H4 (cell line): ENCODE data around the gene AHRR. TPM values are rescaled to one million over a fixed set of nuclear protein-coding genes. Genes with fewer than 3 reads are reported as not detected.
A peak's percentile ranks its signal among the peaks of the same experiment; 100 is the strongest.
"Not testable (repeated sequence)": the region's sequence is repeated elsewhere in the genome, so short reads cannot be mapped to it uniquely, and the experiment has no call there.

Experiments
- DNase-seq: peaks from one replicate; pipeline ENCODE4 v3.0.0-alpha.2; 2015; ENCODE audit warnings: low spot score
- total RNA-seq: library from RNA; depleted of rRNA; stranded (reverse); fragments of >200 nt; shearing (Covaris generic); gene quantifications from 2 replicates; pipeline ENCODE4 v1.2.3, GENCODE V29; 2014

Gene AHRR
- total RNA-seq, 1 experiment from 2014 or later: 10.8 TPM

DNA sequence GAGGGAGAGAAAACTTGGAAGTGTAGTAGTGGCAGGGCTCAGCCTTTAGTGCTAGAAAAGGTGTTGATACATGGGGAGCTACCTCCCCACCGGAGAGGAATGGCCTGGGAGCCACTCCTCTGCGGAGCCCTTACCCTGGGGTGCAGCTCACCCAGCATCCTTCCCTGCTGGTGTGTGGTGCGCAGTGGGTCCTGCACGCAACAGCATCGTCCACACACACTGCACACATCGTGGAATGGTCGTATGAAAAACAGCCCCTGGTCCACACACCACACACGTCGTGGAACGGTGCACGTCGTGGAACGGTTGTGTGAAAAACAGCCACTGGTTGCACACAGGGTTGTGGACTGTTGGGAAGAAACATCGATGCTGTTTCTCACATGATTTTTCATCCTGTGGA lies 16.1 kb upstream of the AHRR start:
- DNase-seq: no peak

- DNase-seq: no peak
These were observed 15.3 kb upstream of the AHRR start for GRCh38 chr5:306011-306805.

DNA sequence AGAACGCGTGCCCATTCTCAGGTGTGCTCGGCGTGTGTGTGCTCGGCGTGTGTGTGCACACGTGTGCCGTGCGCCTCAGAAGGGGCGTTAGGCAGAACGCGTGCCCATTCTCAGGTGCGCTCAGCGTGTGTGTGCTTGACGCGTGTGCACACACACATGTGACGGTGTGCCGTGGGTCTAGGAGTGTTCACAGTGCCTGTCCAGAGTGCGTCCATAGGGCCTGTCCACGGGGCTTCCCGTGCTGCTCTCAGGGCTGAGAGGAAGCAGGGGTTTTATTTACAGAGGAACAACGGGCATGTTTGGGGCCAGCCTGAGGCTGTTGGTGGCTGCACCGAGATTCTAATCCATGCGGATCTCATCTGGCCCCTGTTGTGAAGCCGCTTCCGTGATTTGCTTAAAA lies 14.2 kb upstream of the AHRR start:
- DNase-seq: no peak

- DNase-seq: no peak
These were observed 13.5 kb upstream of the AHRR start for GRCh38 chr5:307794-308579.

DNA sequence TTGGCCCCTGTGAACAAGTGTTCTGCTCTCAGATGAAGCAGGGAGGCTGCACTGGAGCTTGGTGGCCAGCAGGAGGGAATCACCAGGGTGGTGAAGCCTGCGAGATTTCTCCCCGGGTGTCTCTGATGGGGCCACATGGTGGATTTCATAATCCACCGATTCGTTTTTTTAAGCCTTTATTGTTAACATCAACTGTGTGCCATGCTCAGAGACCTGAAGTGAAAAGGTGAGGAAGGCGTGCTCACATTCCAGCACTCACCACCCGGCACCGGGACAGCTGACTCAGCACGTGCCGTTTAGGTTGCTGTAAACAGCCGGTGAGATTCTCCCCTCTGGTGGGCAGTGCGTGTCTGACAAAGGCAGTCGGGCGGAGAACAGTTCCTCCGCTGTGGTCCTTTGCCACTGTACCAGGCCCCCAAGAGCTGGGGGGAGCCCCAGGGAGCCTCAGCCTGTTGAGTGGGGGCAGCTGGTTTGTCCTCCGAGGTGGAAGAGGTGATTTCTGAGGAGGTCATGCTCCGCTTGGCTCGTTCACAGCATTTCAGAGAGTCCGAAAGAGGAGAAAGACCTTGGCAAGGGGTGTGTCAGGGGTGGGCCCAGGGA lies 12.7 kb upstream of the AHRR start:
- DNase-seq: no peak

GRCh38 chr5:309831-310230 lies 11.7 kb upstream of the AHRR start:
- not testable (repeated sequence) for DNase-seq

- DNase-seq: no peak
These were observed 11.0 kb upstream of the AHRR start for GRCh38 chr5:310516-310915.

DNA sequence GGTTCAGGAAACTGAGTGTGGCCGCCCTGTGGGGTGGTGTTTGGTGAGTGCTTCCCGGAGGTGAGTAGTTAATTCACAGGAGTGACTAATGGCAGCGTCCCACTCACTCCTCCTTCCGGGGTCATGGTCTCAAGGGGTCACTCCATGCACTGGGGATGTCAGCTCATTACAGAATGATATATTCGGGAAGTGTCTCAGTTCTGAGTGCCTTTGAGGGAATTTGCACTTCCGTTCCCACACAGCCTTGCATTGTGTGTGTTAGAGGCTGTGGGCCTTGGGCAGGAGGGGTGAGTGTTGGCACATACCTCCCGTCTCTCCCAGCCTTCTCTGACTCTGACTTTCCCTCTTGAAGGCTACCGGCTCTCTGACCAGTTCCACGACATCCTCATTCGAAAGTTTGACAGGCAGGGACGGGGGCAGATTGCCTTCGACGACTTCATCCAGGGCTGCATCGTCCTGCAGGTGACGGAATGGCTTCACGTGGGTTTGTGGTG lies 10.5 kb upstream of the AHRR start:
- no peak for DNase-seq

DNA sequence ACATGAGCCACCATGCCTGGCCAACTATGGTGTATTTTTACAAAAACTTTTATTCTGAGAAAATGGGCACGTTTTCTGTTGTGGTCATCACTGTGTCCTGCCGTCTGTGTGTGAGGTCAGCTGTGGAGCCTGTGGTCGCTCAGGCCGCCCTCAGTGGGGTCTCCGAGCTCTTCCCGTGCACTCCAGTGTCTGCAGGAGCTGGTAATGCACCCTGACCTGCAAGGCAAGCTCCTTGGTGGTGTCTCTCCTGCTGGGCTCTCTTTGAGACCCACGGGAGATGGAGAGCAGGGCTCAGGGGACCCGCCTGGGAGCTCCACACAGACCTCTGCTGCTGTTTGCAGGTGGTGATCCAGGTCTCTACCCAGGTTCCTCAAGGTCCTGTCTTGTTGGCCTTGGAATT lies 9.6 kb upstream of the AHRR start:
- DNase-seq: no peak

DNA sequence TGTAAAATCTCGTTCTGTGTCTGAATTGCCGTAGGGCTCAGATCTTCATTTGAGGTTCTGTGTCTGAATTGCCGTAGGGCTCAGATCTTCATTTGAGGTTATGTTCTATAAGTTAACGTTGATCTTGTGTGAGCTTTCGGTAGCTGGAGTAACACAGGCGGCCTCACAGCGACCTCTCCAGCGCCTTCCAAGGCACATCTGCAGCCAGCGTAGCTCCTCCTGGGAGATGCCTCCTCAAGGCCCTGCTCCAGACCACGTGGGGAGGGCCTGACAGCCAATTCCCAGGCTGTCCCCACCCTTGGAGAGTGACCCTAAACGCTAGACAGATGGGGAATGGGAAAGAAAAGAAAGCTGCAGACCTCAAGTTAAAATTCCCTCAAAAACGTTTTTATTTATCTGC lies 8.7 kb upstream of the AHRR start:
- no peak for DNase-seq

DNA sequence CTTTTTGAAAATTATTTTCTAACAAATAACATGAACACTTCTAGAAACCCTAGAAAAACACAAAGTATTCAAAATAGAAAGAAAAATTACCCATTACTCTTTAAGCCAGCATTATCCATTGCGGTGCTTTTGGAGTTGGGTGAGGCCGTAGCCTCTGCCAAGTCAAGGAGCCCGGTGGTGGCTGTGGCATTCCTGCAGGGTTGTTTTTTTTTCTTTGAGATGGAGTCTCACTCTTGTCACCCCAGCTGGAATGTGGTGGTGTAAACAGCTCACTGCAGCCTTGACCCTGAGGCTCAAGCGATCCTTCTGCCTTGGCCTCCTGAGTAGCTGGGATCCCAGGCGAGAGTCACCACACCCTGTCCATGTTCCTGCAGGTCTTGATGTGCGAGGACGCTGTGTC lies 8.2 kb upstream of the AHRR start:
- DNase-seq: no peak

DNA sequence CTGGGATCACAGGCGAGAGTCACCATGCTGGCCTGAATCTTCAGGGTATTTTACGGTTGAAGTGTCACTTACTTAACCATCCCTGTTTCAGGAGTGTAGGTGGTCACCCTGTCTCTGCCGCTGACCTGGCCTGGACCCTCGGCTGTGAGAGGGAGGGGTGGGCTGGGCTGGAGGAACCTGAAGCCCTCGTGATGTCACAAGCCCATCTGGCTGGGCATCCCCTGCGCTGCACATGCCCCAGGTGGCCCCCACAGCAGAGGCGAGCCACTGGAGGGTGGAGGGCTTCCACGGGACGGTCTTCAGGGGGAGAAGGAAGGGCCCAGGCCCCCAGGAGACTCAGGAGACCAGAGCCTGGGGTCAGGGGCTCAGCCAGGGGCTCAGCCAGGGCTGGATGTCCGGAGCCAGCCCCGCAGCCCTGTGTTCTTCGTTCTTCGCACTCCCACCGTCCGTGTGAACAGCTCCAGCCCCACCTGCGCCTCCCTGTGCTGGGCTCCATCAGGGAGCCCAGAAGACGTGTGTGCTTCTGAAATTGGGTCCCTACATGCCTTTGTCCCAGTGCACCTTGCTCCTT lies 7.6 kb upstream of the AHRR start:
- no peak for DNase-seq

DNA sequence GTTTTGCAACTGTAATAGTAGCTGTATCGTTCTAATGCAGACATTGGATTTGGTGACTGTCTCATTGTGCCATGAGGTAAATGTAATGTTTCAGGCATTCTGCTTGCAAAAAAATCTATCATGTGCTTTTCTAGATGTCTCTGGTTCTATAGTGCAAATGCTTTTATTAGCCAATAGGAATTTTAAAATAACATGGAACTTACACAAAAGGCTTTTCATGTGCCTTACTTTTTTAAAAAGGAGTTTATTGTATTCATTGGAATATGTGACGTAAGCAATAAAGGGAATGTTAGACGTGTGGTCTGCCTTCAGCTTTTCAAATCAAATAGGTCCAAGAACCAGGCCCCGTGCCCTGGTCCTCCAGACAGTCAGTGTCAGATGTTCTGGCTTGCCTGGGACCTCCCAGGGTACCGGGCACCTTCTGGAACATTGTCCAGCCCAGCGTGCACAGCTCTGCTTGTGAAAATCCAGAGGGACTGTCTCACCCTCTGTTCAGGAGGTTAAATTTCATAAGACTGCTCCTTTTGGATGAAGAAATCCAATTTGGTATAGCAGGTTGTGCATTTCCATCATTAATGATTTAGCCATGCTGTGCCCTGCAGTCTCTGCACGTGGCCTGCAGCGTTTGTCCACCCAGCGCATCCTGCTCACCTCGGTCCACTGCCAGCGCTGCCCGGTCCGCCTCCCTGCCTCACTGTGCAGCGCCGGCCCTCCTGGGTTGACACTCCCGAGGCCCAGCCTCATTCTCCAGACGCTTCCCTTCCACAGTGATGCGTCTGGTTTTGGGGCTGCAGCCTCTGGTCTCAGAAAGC lies 6.6 kb upstream of the AHRR start:
- DNase-seq: no peak

DNA sequence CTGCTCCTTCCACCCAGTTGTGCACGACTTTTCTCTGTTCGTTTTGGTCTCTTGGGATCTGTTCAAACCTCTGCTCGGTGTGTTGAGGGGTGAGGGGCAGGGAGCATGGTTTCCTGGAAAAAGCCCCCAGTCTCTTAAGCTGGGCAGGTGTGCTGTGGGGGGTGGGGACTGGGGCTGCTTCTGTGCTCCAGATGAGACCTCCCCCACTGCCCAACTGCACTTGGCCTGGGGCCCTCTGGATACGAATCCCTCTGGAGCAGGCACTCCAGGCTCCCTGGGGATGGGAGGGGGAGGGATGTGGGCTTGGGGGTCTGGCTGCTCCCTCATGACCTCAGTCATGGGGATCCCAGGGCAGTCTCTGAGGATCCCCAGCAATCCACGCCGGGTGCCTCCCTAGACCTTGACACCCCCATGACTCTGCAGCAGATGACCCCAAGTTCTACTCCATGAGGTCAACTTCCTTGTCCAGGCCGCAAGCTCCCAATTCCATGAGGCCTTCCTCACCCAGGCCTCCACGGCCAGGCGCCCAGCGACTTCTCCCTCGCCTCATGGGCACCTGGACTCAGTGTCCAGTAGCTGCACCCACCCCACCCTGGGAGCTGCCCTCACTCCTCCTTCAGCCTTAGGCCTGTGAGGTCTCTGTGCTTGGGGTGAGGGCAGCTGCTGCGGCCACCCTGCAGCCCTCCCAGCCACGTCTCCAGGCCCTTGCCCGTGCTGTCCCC lies 5.9 kb upstream of the AHRR start:
- no peak for DNase-seq

- no peak for DNase-seq
These were observed 5.1 kb upstream of the AHRR start for GRCh38 chr5:316210-317085.

DNA sequence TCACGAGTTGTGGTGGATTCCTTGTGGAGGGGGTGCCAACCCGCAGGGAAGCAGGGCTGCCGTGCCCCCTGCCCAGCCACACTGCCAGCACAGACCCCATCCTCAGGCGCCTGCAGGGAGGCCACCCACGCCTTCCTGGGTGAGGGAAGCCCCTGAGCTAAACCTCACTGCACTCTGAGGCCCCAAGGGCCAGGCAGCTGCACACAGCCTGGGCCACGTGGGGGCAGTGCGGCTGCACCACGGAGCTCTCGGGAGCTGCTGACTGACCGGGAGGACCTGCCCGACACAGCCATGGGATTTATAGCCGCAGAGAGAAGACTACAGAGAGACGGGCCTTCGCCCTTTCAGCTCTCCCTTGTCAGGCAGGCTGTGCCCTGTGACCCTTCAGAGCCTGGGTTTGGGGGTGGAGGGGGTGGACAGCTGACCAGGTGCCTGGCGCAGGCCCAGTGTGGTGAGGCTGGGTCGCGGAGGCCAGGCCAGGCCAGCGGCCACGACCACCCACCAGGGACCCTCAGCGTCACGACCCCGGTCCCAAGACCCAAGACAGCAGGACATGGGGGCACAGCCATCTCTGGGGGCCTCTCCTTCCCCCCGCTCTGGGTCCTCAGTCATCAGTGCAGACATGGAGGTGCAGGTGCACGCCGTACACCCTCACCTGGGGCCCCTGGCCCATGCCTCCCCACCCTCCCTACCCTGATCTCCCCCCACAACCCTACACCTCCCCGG lies 4.3 kb upstream of the AHRR start:
- DNase-seq: peak; percentile 84

DNA sequence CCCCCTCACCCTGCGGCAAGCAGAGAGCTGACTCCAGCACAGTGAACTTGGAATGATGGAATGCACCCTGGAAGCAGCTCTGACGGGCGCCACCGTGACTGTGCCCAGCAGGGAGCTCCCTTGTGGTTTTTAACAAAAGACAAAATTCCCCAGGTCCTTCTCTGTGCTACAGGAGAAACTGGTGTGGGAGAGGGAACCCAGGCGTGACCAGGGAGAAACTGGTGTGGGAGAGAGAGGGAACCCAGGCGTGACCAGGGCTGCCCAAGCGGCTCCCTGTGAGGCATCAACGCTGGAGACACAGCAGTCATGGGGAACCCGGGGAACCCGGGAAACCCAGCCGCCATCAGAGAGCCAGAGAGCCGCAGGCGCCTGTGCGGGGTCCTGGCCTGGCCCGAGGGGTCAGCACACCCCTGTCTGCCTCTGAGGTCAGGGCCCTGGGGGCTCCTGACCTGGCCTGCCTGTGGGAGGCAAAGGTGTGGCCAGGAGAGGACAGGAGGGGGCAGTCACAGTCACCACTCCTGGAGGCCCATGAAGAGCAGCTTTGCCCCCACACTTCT lies 3.1 kb upstream of the AHRR start:
- DNase-seq: peak; percentile 55

- DNase-seq: no peak
These were observed 2.4 kb upstream of the AHRR start for GRCh38 chr5:318931-319601.
